ENCODE data around the gene PLAU. TPM values are rescaled to one million over a fixed set of nuclear protein-coding genes. Genes with fewer than 3 reads are reported as not detected.

The PLAU gene
- total and polyA plus RNA-seq, 9 of the 15 experiments (the other 6 are each of a cell fraction or from before 2014, with no cell fraction given): 2.1 to 16.9 (median 3.3) TPM

- POLR2A ChIA-PET: interaction anchor here (1.2 to 1.3 kb wide), 2 partner anchors 25 to 123 kb away, joined by 4 read pairs; no protein-coding TSS in a partner anchor
- H4K20me1 ChIP-seq (replicated peaks; ENCODE audit: control insufficient read depth, insufficient read depth, low read length): peaks cover 6% of the 10 kb centered on the region; the same call in 1 of the 2 replicates
These were observed 34.8 kb upstream of the PLAU start for GRCh38 chr10:73876157-73876556.

More at GRCh38 chr10:73876157-73876556, 34.8 kb upstream of the PLAU start:
- peak overlapping the region in 1 of 2 experiments; percentile 70; a peak in 2 of 4 replicates for H3K9ac ChIP-seq (ENCODE audit: insufficient read depth in 1 of 2, low read depth in 2 of 2, low read length in 2 of 2)
- FAIRE-seq (no peak), ATAC-seq (no peak), DNase-seq (ENCODE audit: extremely low read depth in 1 of 4, low spot score in 3 of 4) (no peak)
- in situ Hi-C loops (cut with MboI): loop anchor here (5.0 to 10.0 kb wide), 3 partner anchors 99 to 624 kb away; partner anchors contain the start of gene MRPS16
- peaks cover 29 to 35% of the 10 kb centered on the region in 2 experiments; a peak in 4 of 5 replicates for H3K4me1 ChIP-seq (replicated peaks in 1 of 2; ENCODE audit: control insufficient read depth in 2 of 2, insufficient read depth in 2 of 2, low read length in 2 of 2)
- H3K79me2 ChIP-seq (ENCODE audit: control insufficient read depth, insufficient read depth, low read length): peaks cover 8% of the 10 kb centered on the region
- H3K9me3 ChIP-seq (replicated peaks; ENCODE audit: control insufficient read depth, insufficient read depth, low read depth, low read length): no peaks in the 10 kb centered on the region
- no peaks in the 10 kb centered on the region for H3K27me3 ChIP-seq (ENCODE audit: control insufficient read depth in 2 of 2, insufficient read depth in 2 of 2, low read length in 2 of 2)
- BruUV-seq (replicated peaks): no TSS peak
- 0 out of 2 replicates have a peak, but pooled peaks have one; percentile 11 for TF ChIP-seq PBX2 (CRISPR knock-in tag; IDR thresholded peaks at IDR 0.05; ENCODE audit: low read depth)
- no peak for TF ChIP-seq PBX2 (tag; conservative IDR thresholded peaks at IDR 0.05; ENCODE audit: low read depth)
- no peak for TF ChIP-seq KDM4B (IDR thresholded peaks at IDR 0.05; ENCODE audit: borderline replicate concordance in 2 of 2, low read depth in 1 of 2)
- 75% methylated on average over 4 of the region's 4 CpGs for WGBS (ENCODE audit: insufficient coverage, low coverage, missing lambda C conversion rate)
- no peak overlapping the region for H3K4me2 ChIP-seq (ENCODE audit: insufficient read depth, low read length)
- H3K4me3 ChIP-seq: no peak overlapping the region
- H2AFZ ChIP-seq (ENCODE audit: low read depth, low read length): no peak overlapping the region
- CTCF ChIA-PET (ENCODE audit: low intra/inter-chr PET ratio): interaction anchor here (1.6 kb wide), 1 partner anchor 27 kb away, joined by 4 read pairs; no protein-coding TSS in a partner anchor
- peaks cover 20% of the 10 kb centered on the region; the same call in 2 of the 3 replicates for H3K36me3 ChIP-seq (ENCODE audit: control insufficient read depth, insufficient read depth, low read length)
- intact Hi-C loops (cut with micrococcal nuclease): no loop called here
- no peaks in the 10 kb centered on the region for H3K9me1 ChIP-seq (ENCODE audit: control insufficient read depth, insufficient read depth, low read length)
- H3K27ac ChIP-seq (ENCODE audit: extremely low read depth, low read depth, low read length): no peak overlapping the region

All from K562 (cell line).